A673 (cell line): Measurements from ENCODE around the gene CD3D. TPM values are rescaled to one million over a fixed set of nuclear protein-coding genes. Genes with fewer than 3 reads are reported as not detected.

Experiments
- BruUV-seq: library from RNA; stranded (reverse); fragments of 400-500 nt; replicated peaks from 2 replicates; lab custom pipeline; 2021; lab: Mats Ljungman, UMichigan
- CTCF ChIA-PET: fragments of 300-600 bp; sonication (Branson Sonifier 250); formaldehyde crosslinking; loops from one replicate; lab custom pipeline; 2022; ENCODE audit warnings: antibody characterized with exemption; lab: Charles Lee
- POLR2A ChIA-PET: fragments of 300-600 bp; sonication (Branson Sonifier 250); formaldehyde crosslinking; loops from one replicate; lab custom pipeline; 2022; ENCODE audit warnings: antibody characterized with exemption; ENCODE audit not compliant: low non-redundant PET; lab: Charles Lee
- DNase-seq: peaks from one replicate; pipeline ENCODE4 v3.0.0-alpha.2; 2015; ENCODE audit warnings: low spot score
- H3K27ac ChIP-seq: fragments of 200-600 bp; sonication (generic); 2 replicates; pipeline ENCODE4 v1.5.1; 2016; ENCODE audit warnings: mixed run types, low read depth, mild to moderate bottlenecking, mixed read lengths, antibody characterized with exemption, low read length; ENCODE audit not compliant: poor library complexity, severe bottlenecking
- H3K27me3 ChIP-seq: fragments of 200-600 bp; sonication (generic); replicated peaks from 2 replicates; pipeline ENCODE4 v1.6.1; 2017; ENCODE audit warnings: mixed run types, low read depth, mild to moderate bottlenecking, mixed read lengths, antibody characterized with exemption, low read length; ENCODE audit not compliant: insufficient read depth, poor library complexity
- H3K36me3 ChIP-seq: fragments of 200-600 bp; sonication (generic); 2 replicates; pipeline ENCODE4 v1.6.1; 2016; ENCODE audit warnings: mixed run types, mild to moderate bottlenecking, mixed read lengths, antibody characterized with exemption, low read length; ENCODE audit not compliant: insufficient read depth, poor library complexity, severe bottlenecking
- H3K4me1 ChIP-seq: fragments of 200-600 bp; sonication (generic); 2 replicates; pipeline ENCODE4 v1.6.1; 2017; ENCODE audit warnings: mixed run types, mild to moderate bottlenecking, mixed read lengths, antibody characterized with exemption, low read length; ENCODE audit not compliant: insufficient read depth, poor library complexity, severe bottlenecking
- H3K4me3 ChIP-seq: fragments of 200-600 bp; sonication (generic); 2 replicates; pipeline ENCODE4 v1.5.1; 2016; ENCODE audit warnings: low read depth, mixed run types, mild to moderate bottlenecking, mixed read lengths, low read length; ENCODE audit not compliant: poor library complexity, severe bottlenecking
- H3K9me3 ChIP-seq: fragments of 200-600 bp; sonication (generic); 2 replicates; pipeline ENCODE4 v1.6.1; 2016; ENCODE audit warnings: mixed run types, low read depth, mild to moderate bottlenecking, mixed read lengths, antibody characterized with exemption, low read length; ENCODE audit not compliant: poor library complexity, severe bottlenecking
- EZH2 ChIP-seq: fragments of 200-600 bp; sonication (generic); IDR thresholded peaks from 2 replicates; pipeline ENCODE4 v1.6.1; 2017; ENCODE audit warnings: borderline replicate concordance, low read depth, mild to moderate bottlenecking, mixed read lengths, antibody characterized with exemption, low read length; ENCODE audit not compliant: poor library complexity, severe bottlenecking
- intact Hi-C: fragments of 100-400 bp; cut with micrococcal nuclease; formaldehyde crosslinking; loops from one replicate; pipeline ENCODE4 v1.10.0; 2022; ENCODE audit not compliant: unreplicated experiment
- total RNA-seq: library from RNA; stranded (reverse); gene quantifications from 2 replicates; pipeline ENCODE4 v1.2.3, GENCODE V29; 2021
- TF ChIP-seq, protein P1 (sequence below): fragments of 300-800, 200-600 bp; sonication (generic); conservative IDR thresholded peaks from 2 replicates; pipeline ENCODE4 v1.5.1; 2017; ENCODE audit warnings: low read depth, mild to moderate bottlenecking, antibody characterized with exemption, low read length, moderate library complexity, mixed read lengths

CD3D gene
- total RNA-seq, 1 experiment from 2014 or later, result not detected

DNA sequence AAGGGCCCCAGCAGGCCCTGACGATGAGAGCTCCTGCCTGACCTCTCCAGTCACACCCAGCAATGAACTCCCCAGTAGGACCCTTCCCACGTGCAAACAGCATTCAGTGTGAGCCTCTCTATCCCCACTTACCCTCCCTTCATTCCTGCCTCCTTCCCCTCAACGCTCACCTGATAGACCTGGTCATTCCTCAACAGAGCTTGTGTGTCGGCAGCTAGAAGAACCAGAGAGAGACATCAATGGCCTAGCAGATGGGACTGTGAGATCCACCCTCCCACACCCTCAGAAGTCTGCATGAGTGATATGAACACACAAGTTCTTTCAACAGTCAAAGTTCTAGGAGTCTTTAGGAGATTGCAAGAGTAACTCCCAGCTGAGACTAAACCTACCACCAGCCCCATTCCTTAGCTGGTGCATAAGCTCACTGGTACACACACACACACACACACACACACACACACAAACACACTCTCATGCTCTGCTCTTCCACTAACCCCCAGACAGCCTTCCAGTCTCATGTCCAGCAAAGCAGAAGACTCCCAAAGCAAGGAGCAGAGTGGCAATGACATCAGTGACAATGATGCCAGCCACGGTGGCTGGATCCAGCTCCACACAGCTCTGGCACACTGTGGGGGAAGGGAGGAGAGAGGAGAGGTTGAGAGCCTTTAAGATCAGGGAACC, 3.1 kb downstream of the CD3D start:
- Histone ChIP-seq H3K27me3 (no peaks in the 10 kb centered on the region), H3K27ac (no peak overlapping the region)
- intact Hi-C loops, result no loop called here

DNA sequence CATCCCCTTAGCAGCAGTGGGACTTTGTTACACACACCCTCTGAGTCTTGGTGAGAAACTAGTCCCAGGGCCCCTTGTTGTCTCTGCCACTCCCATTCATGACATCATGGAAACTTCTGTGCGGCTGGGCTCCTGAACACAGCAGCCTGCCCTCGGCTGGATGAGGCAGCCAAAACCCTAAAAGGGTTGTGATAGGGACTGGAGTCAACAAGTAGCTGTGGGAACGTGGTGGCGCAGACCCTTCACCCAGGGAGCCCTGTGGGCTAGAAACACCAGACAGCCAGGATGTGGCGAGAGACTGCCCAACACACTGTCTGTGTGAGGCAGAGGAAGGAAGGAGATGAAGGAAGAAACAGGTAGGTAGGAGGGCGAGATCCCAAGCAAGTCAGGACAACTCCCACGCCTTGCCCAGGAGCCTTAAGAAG, 3.9 kb downstream of the CD3D start:
- no peak for TF ChIP-seq EZH2
- TF ChIP-seq, protein P1, sequence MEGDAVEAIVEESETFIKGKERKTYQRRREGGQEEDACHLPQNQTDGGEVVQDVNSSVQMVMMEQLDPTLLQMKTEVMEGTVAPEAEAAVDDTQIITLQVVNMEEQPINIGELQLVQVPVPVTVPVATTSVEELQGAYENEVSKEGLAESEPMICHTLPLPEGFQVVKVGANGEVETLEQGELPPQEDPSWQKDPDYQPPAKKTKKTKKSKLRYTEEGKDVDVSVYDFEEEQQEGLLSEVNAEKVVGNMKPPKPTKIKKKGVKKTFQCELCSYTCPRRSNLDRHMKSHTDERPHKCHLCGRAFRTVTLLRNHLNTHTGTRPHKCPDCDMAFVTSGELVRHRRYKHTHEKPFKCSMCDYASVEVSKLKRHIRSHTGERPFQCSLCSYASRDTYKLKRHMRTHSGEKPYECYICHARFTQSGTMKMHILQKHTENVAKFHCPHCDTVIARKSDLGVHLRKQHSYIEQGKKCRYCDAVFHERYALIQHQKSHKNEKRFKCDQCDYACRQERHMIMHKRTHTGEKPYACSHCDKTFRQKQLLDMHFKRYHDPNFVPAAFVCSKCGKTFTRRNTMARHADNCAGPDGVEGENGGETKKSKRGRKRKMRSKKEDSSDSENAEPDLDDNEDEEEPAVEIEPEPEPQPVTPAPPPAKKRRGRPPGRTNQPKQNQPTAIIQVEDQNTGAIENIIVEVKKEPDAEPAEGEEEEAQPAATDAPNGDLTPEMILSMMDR, result no peak
- Histone ChIP-seq H3K9me3 (no peaks in the 10 kb centered on the region), H3K27me3 (no peaks in the 10 kb centered on the region), H3K36me3 (no peaks in the 10 kb centered on the region), H3K4me3 (no peak overlapping the region), H3K27ac (no peak overlapping the region), H3K4me1 (no peaks in the 10 kb centered on the region)
- no TSS peak for BruUV-seq
- CTCF ChIA-PET, result no interaction called here
- POLR2A ChIA-PET, result no interaction called here
- intact Hi-C loops, result no loop called here
- peak; percentile 37 for DNase-seq

More for the DNA sequence above, 3.1 kb downstream of the CD3D start:
- TF ChIP-seq, protein P1, result no peak
- TF ChIP-seq EZH2, result no peak
- Histone ChIP-seq H3K4me1 (no peaks in the 10 kb centered on the region), H3K4me3 (no peak overlapping the region), H3K36me3 (no peaks in the 10 kb centered on the region), H3K9me3 (no peaks in the 10 kb centered on the region)
- ChIA-PET POLR2A (no interaction called here), CTCF (no interaction called here)
- DNase-seq, result no peak
- BruUV-seq, result no TSS peak

DNA sequence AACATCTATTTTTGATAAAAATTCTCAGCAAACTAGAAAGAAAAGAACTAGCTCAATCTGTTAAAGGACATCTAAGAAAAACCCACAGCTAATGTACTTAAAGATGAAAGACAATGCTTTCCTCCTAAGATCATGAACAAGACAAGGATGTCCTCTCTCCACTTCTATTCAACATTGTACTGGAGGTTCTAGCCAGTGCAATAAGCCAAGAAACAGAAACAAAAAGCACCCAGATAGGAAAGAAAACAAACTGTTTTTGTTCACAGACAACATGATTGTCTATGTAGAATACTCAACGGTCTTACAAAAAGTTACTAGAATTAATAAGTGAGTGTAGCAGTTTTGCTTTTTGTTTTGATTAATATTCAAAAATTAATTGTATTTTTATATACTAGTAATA, 7.8 kb downstream of the CD3D start:
- Histone ChIP-seq H3K27me3 (no peaks in the 10 kb centered on the region), H3K4me3 (no peak overlapping the region), H3K36me3 (no peaks in the 10 kb centered on the region), H3K27ac (no peak overlapping the region), H3K9me3 (no peaks in the 10 kb centered on the region), H3K4me1 (no peaks in the 10 kb centered on the region)
- intact Hi-C loops, result no loop called here
- ChIA-PET POLR2A (no interaction called here), CTCF (no interaction called here)
- BruUV-seq, result no TSS peak
- no peak for DNase-seq
- TF ChIP-seq EZH2, result no peak
- TF ChIP-seq, protein P1, result no peak
